GM21619 (cell line): ENCODE measurements around the gene STEAP1B.

Source experiments
- ATAC-seq: cut with Tn5 transposase; IDR thresholded peaks from one replicate; pipeline ENCODE4 v1.9.1; 2021; ENCODE audit not compliant: unreplicated experiment

STEAP1B gene

GRCh38 chr7:22404421-22405023, 95.5 kb downstream of the STEAP1B start:
- no peak for ATAC-seq

- ATAC-seq = no peak
Observed at GRCh38 chr7:22403344-22403743, 96.6 kb downstream of the STEAP1B start.

GRCh38 chr7:22402250-22402649, 97.7 kb downstream of the STEAP1B start:
- ATAC-seq = peak; percentile 49

GRCh38 chr7:22400936-22401553, 98.9 kb downstream of the STEAP1B start:
- no peak for ATAC-seq

- ATAC-seq = no peak
Observed at GRCh38 chr7:22400150-22400814, 99.7 kb downstream of the STEAP1B start.

GRCh38 chr7:22399546-22399945, 100.4 kb downstream of the STEAP1B start:
- ATAC-seq = no peak

- no peak for ATAC-seq
Observed at GRCh38 chr7:22399091-22399490, 100.9 kb downstream of the STEAP1B start.

- ATAC-seq = no peak
Observed at GRCh38 chr7:22397981-22398380, 102.0 kb downstream of the STEAP1B start.

- ATAC-seq = no peak
Observed at GRCh38 chr7:22395222-22395621, 104.8 kb downstream of the STEAP1B start.

GRCh38 chr7:22394739-22395138, 105.2 kb downstream of the STEAP1B start:
- no peak for ATAC-seq

- no peak for ATAC-seq
Observed at GRCh38 chr7:22393913-22394729, 105.9 kb downstream of the STEAP1B start.

GRCh38 chr7:22390516-22390915, 109.5 kb downstream of the STEAP1B start:
- no peak for ATAC-seq

- ATAC-seq = no peak
Observed at GRCh38 chr7:22389892-22390291, 110.1 kb downstream of the STEAP1B start.

GRCh38 chr7:22387583-22387982, 112.4 kb downstream of the STEAP1B start:
- ATAC-seq = no peak

- ATAC-seq = peak; percentile 62
Observed at GRCh38 chr7:22386865-22387264, 113.1 kb downstream of the STEAP1B start.

- ATAC-seq = peak; percentile 74
Observed at GRCh38 chr7:22386206-22386858, 113.7 kb downstream of the STEAP1B start.

- ATAC-seq = no peak
Observed at GRCh38 chr7:22385326-22385725, 114.7 kb downstream of the STEAP1B start.

- no peak for ATAC-seq
Observed at GRCh38 chr7:22380333-22380732, 119.7 kb downstream of the STEAP1B start.

- no peak for ATAC-seq
Observed at GRCh38 chr7:22378199-22378980, 121.6 kb downstream of the STEAP1B start.

GRCh38 chr7:22377703-22378102, 122.3 kb downstream of the STEAP1B start:
- no peak for ATAC-seq
